K562 (cell line): ENCODE data around the gene ACAD10. TPM values are rescaled to one million over a fixed set of nuclear protein-coding genes. Genes with fewer than 3 reads are reported as not detected.

Source experiments
- CBX2 ChIP-seq: fragments of 200-600 bp; sonication (generic); IDR thresholded peaks from one replicate; pipeline ENCODE4 v1.6.1; 2012; ENCODE audit warnings: mild to moderate bottlenecking, low read length, inconsistent platforms; ENCODE audit not compliant: insufficient read depth, poor library complexity, severe bottlenecking
- CXXC5 ChIP-seq: fragments of 250-450 bp; sonication (Bioruptor Pico); IDR thresholded peaks from 2 replicates; pipeline ENCODE4 v1.8.0; 2022; ENCODE audit warnings: inconsistent platforms, mild to moderate bottlenecking, moderate library complexity
- DACH1 ChIP-seq: fragments of 450-650 bp; IDR thresholded peaks from 2 replicates; pipeline ENCODE4 v1.6.1; 2018; ENCODE audit not compliant: partially characterized antibody
- DPF2 ChIP-seq: fragments of 450-650 bp; IDR thresholded peaks from 2 replicates; pipeline ENCODE4 v1.6.1; 2016
- ELK3 ChIP-seq: fragments of 450-650 bp; formaldehyde crosslinking; IDR thresholded peaks from 2 replicates; pipeline ENCODE4 v1.4.0; 2020; ENCODE audit warnings: mild to moderate bottlenecking
- ETV5 ChIP-seq: sonication (generic); formaldehyde crosslinking; IDR thresholded peaks from 2 replicates; pipeline ENCODE4 v1.4.0; 2020; ENCODE audit warnings: low read depth, mild to moderate bottlenecking, missing genetic modification reagents
- HDAC1 ChIP-seq, 2 experiments: fragments of 450-650 bp; IDR thresholded peaks; 2 replicates each; pipeline ENCODE4 v1.6.1; 2016 to 2017; ENCODE audit warnings: inconsistent platforms in 1 of 2, mild to moderate bottlenecking in 1 of 2, moderate library complexity in 1 of 2
- HNRNPH1 ChIP-seq: fragments of 200-400 bp; formaldehyde crosslinking; optimal IDR thresholded peaks from 2 replicates; pipeline ENCODE3; 2017; ENCODE audit warnings: low read depth, mild to moderate bottlenecking, low read length, moderate library complexity
- KLF16 ChIP-seq: IDR thresholded peaks from 2 replicates; pipeline ENCODE4 v1.6.1; 2016; ENCODE audit warnings: antibody characterized with exemption
- MEIS2 ChIP-seq: fragments of 450-650 bp; IDR thresholded peaks from 2 replicates; pipeline ENCODE4 v1.6.1; 2014; ENCODE audit warnings: mild to moderate bottlenecking; ENCODE audit not compliant: partially characterized antibody
- MLLT1 ChIP-seq, 2 experiments: fragments of 450-650 bp; IDR thresholded peaks; 2 replicates each; pipeline ENCODE4 v1.6.1; 2016
- NELFE ChIP-seq: IDR thresholded peaks from 2 replicates; pipeline ENCODE4 v1.6.1; 2011; ENCODE audit warnings: mild to moderate bottlenecking; ENCODE audit not compliant: insufficient read depth, insufficient read length
- NR2C2 ChIP-seq, 2 experiments: fragments of 200-800 bp in 1 of 2; sonication (Bioruptor generic) in 1 of 2; sonication (generic) in 1 of 2; formaldehyde crosslinking in 1 of 2; IDR thresholded peaks; 2 replicates each; pipeline versions ENCODE4 v1.6.1 to v1.8.0; 2016 to 2022; ENCODE audit warnings: mild to moderate bottlenecking in 1 of 2, missing compliant biosample characterization in 1 of 2, missing genetic modification characterization in 1 of 2, missing genetic modification reagents in 1 of 2
- PBX2 ChIP-seq, 2 experiments: IDR thresholded peaks in 1 of 2; conservative IDR thresholded peaks in 1 of 2; 2 replicates each; pipeline ENCODE4 v1.6.1; 2016; ENCODE audit warnings: low read depth in 2 of 2, mild to moderate bottlenecking in 1 of 2, missing compliant biosample characterization in 1 of 2, missing genetic modification characterization in 1 of 2, moderate library complexity in 1 of 2
- SMAD3 ChIP-seq: fragments of 450-650 bp; formaldehyde crosslinking; conservative IDR thresholded peaks from 2 replicates; pipeline ENCODE4 v1.4.0; 2020; ENCODE audit warnings: mild to moderate bottlenecking
- TAF1 ChIP-seq: IDR thresholded peaks from 2 replicates; pipeline ENCODE4 v1.6.1; 2011; ENCODE audit warnings: mild to moderate bottlenecking, low read length, moderate library complexity; ENCODE audit not compliant: insufficient read depth, control insufficient read depth, severe bottlenecking; ENCODE audit errors: extremely low read depth
- TCF7 ChIP-seq: sonication (generic); IDR thresholded peaks from 2 replicates; pipeline ENCODE4 v1.6.1; 2016; ENCODE audit warnings: antibody characterized with exemption, borderline replicate concordance
- TFAM ChIP-seq: fragments of 250-450 bp; sonication (Bioruptor Pico); conservative IDR thresholded peaks from 2 replicates; pipeline ENCODE4 v1.5.0; 2021; ENCODE audit warnings: mild to moderate bottlenecking, moderate library complexity
- ZMIZ1 ChIP-seq, 2 experiments: fragments of 150-350 bp in 1 of 2; IDR thresholded peaks; 2 replicates each; pipeline ENCODE4 v1.6.1; 2012 to 2016; ENCODE audit warnings: low read depth in 2 of 2, low read length in 2 of 2, mild to moderate bottlenecking in 1 of 2, moderate library complexity in 1 of 2
- polyA plus RNA-seq, 8 experiments: library from polyadenylated mRNA; depleted of rRNA in 4 of 8; stranded (reverse) in 5 of 8; unstranded in 3 of 8; fragments of >200 nt; fragmentation: Nextera tagmentation in 2 of 8; fragmentation: Illumina TruSeq in 1 of 8; extraction: Ambion mirVana in 2 of 8; extraction: Trizol in 1 of 8; gene quantifications; 2 replicates each; pipeline versions ENCODE4 v1.2.1 to v1.2.3, GENCODE V29; 2011 to 2014; ENCODE audit warnings: inconsistent platforms in 1 of 8, missing spikeins in 1 of 8
- total RNA-seq, 7 experiments: library from RNA; depleted of rRNA in 6 of 7; stranded (reverse); fragments of >200 nt in 6 of 7; fragmentation: Illumina TruSeq in 2 of 7; extraction: Trizol in 2 of 7; gene quantifications; 2 replicates each; pipeline versions ENCODE4 v1.2.1 to v1.2.3, GENCODE V29; 2011 to 2021; ENCODE audit warnings: low replicate concordance in 1 of 7

The ACAD10 gene
- total and polyA plus RNA-seq, 9 of the 15 experiments (the other 6 are each of a cell fraction or from before 2014, with no cell fraction given), result 2.3 to 19.2 (median 12.0) TPM

GRCh38 chr12:111705672-111706071 is 19.8 kb downstream of the ACAD10 start (continued):
- TF ChIP-seq CXXC5 (CRISPR knock-in tag) (peak; percentile 26; the same call in 1 of the 2 replicates), ZMIZ1 (IDR thresholded peaks at IDR 0.05; ENCODE audit: low read depth in 2 of 2, low read length in 2 of 2) (0 out of 4 replicates have a peak, but pooled peaks of 1 of the 2 experiments have one; percentile 23), TCF7 (peak; percentile 95; the same call in 1 of the 2 replicates), HNRNPH1 (no peak), NELFE (no peak), MEIS2 (peak; percentile 91), PBX2 (CRISPR knock-in tag; IDR thresholded peaks at IDR 0.05; ENCODE audit: low read depth) (no peak), PBX2 (tag; conservative IDR thresholded peaks at IDR 0.05; ENCODE audit: low read depth) (peak; percentile 94), DPF2 (peak; percentile 72), SMAD3 (CRISPR knock-in tag) (0 out of 2 replicates have a peak, but pooled peaks have one; percentile 5), HDAC1 (IDR thresholded peaks at IDR 0.05) (peak in 1 of 2 experiments; percentile 46; a peak in 1 of 4 replicates), DACH1 (peak; percentile 28), MLLT1 (IDR thresholded peaks at IDR 0.05) (no peak), TFAM (CRISPR knock-in tag) (no peak), ELK3 (CRISPR knock-in tag) (no peak), ETV5 (CRISPR knock-in tag) (peak; percentile 79), NR2C2 (CRISPR knock-in tag; IDR thresholded peaks at IDR 0.05) (no peak), NR2C2 (tag; IDR thresholded peaks at IDR 0.05) (peak; percentile 52; the same call in 1 of the 2 replicates), CBX2 (no peak), KLF16 (peak; percentile 61; the same call in 1 of the 2 replicates), TAF1 (no peak)
